HEK293T (cell line): ENCODE results near the gene RAB10.

ENCODE experiments used
- L3MBTL2 ChIP-seq: fragments of 450-650 bp; conservative IDR thresholded peaks from 2 replicates; pipeline ENCODE4 v1.6.1; 2016; ENCODE audit warnings: mild to moderate bottlenecking
- SUZ12 ChIP-seq: fragments of 450-650 bp; IDR thresholded peaks from 2 replicates; pipeline ENCODE4 v1.6.1; 2016; ENCODE audit warnings: mild to moderate bottlenecking

- TF ChIP-seq L3MBTL2, result no peak
- no peak for TF ChIP-seq SUZ12
These were observed 96.9 kb downstream of the RAB10 start for GRCh38 chr2:26130763-26131162.
